Posterior vena cava (tissue), 2 donors: ENCODE measurements around the gene SMIM7. TPM values are rescaled to one million over a fixed set of nuclear protein-coding genes. Genes with fewer than 3 reads are reported as not detected.
"Not testable (repeated sequence)": the region's sequence is repeated elsewhere in the genome, so short reads cannot be mapped to it uniquely, and the experiment has no call there.

Source experiments
- DNase-seq: peaks from one replicate; pipeline ENCODE4 v3.0.0-alpha.2; 2020; ENCODE audit warnings: low spot score
- intact Hi-C, 2 donors: fragments of 100-400 bp; cut with DNase I; formaldehyde crosslinking; loops; one replicate each; pipeline versions ENCODE4 v1.14.1 to v1.14.2; 2022 to 2023
- total RNA-seq, 2 donors: library from RNA; stranded (reverse); fragmentation: NEBNext Ultra II Directional; extraction: Animal tissue kit (Norgen Biotek cat#: 25700); gene quantifications; one replicate each; pipeline ENCODE4 v1.2.1, GENCODE V29; 2021
- donor health status: DM: yes; HTN: yes; CAD: no.
- donor health status: DM: yes; HTN: yes; CAD: no.

Gene SMIM7
- total RNA-seq, 2 donors from 2014 or later = 42.4 to 61.8 TPM

- peak; percentile 80 for DNase-seq
- intact Hi-C loops = no loop called here
Measured at GRCh38 chr19:16660763-16661479, 977 bp upstream of the SMIM7 start, which contains the start of gene TMEM38A. Gene TMEM38A (plus strand): TSS chr19:16661139. CDS start chr19:16661218, 79 bp downstream.

GRCh38 chr19:16659464-16659831, 496 bp downstream of the SMIM7 start:
- intact Hi-C loops = no loop called here
- no peak for DNase-seq

- DNase-seq = no peak
- intact Hi-C loops = no loop called here
Measured at GRCh38 chr19:16657384-16657783, 2.6 kb downstream of the SMIM7 start.

GRCh38 chr19:16655727-16656126, 4.2 kb downstream of the SMIM7 start:
- intact Hi-C loops = no loop called here

GRCh38 chr19:16654627-16655026, 5.3 kb downstream of the SMIM7 start:
- intact Hi-C loops = no loop called here
- no peak for DNase-seq

More at GRCh38 chr19:16655727-16656126, 4.2 kb downstream of the SMIM7 start:
- no peak for DNase-seq

- intact Hi-C loops = no loop called here
- no peak for DNase-seq
Measured at GRCh38 chr19:16654140-16654539, 5.8 kb downstream of the SMIM7 start.

- intact Hi-C loops = no loop called here
- no peak for DNase-seq
Measured at GRCh38 chr19:16652854-16653253, 7.1 kb downstream of the SMIM7 start.

GRCh38 chr19:16651421-16652188, 8.3 kb downstream of the SMIM7 start:
- DNase-seq, intact Hi-C loops: not testable (repeated sequence)

- intact Hi-C loops = no loop called here
- no peak for DNase-seq
Measured at GRCh38 chr19:16650821-16651220, 9.1 kb downstream of the SMIM7 start.

GRCh38 chr19:16649734-16650133, 10.2 kb downstream of the SMIM7 start:
- peak; percentile 80 for DNase-seq
- intact Hi-C loops = no loop called here

- intact Hi-C loops = no loop called here
Measured at GRCh38 chr19:16645140-16645539, 14.8 kb downstream of the SMIM7 start.

GRCh38 chr19:16641695-16642094, 18.2 kb downstream of the SMIM7 start:
- intact Hi-C loops = no loop called here
- no peak for DNase-seq

More at GRCh38 chr19:16645140-16645539, 14.8 kb downstream of the SMIM7 start:
- DNase-seq = no peak

- intact Hi-C loops = no loop called here
- DNase-seq = no peak
Measured at GRCh38 chr19:16640951-16641350, 19.0 kb downstream of the SMIM7 start.

GRCh38 chr19:16638666-16639065, 21.3 kb downstream of the SMIM7 start:
- DNase-seq = no peak
- intact Hi-C loops = no loop called here

GRCh38 chr19:16637535-16637934, 22.4 kb downstream of the SMIM7 start:
- intact Hi-C loops = no loop called here
- DNase-seq = no peak

GRCh38 chr19:16631465-16631864, 28.5 kb downstream of the SMIM7 start:
- intact Hi-C loops = loop anchor here in 1 of 2 donors (2.0 kb wide), 1 partner anchor 75 kb away; no protein-coding TSS in a partner anchor
- DNase-seq = no peak

- intact Hi-C loops = loop anchor here (10.0 kb wide), 1 partner anchor 54 kb away; the partner anchor contains the start of gene SLC35E1 (in 2 of the 2)
- no peak for DNase-seq
Measured at GRCh38 chr19:16628984-16629691, 30.8 kb downstream of the SMIM7 start.

- intact Hi-C loops = loop anchor here (10.0 kb wide), 1 partner anchor 54 kb away; the partner anchor contains the start of gene SLC35E1 (in 2 of the 2)
Measured at GRCh38 chr19:16628183-16628983, 31.6 kb downstream of the SMIM7 start, which contains the start of gene MED26. Gene MED26 (minus strand): TSS chr19:16628204. CDS start chr19:16627943, 261 bp downstream.

GRCh38 chr19:16627928-16628182, 32.1 kb downstream of the SMIM7 start:
- no peak for DNase-seq
- intact Hi-C loops = loop anchor here (10.0 kb wide), 1 partner anchor 53 kb away; the partner anchor contains the start of gene SLC35E1 (in 2 of the 2)

More at GRCh38 chr19:16628183-16628983, 31.6 kb downstream of the SMIM7 start, which contains the start of gene MED26:
- peak; percentile 98 for DNase-seq
